Neutrophil (primary cell): Measurements from ENCODE around the gene SMYD4.

Source experiments
- H3K27ac ChIP-seq: fragments of 200-600 bp; sonication (generic); 2 replicates; pipeline ENCODE4 v1.5.1; 2016; ENCODE audit warnings: mild to moderate bottlenecking, moderate library complexity
- H3K27me3 ChIP-seq: fragments of 200-600 bp; sonication (generic); 2 replicates; pipeline ENCODE4 v1.6.0; 2016; ENCODE audit warnings: mild to moderate bottlenecking
- H3K36me3 ChIP-seq: fragments of 200-600 bp; sonication (generic); 2 replicates; pipeline ENCODE4 v1.5.1; 2017
- H3K4me1 ChIP-seq, 2 experiments: fragments of 200-600 bp in 1 of 2; sonication (generic) in 1 of 2; 1 replicate in 1 of 2; 2 replicates in 1 of 2; pipeline versions ENCODE4 v1.5.1 to v1.6.1; 2013 to 2016; ENCODE audit warnings: low read depth in 1 of 2, low read length in 1 of 2, mild to moderate bottlenecking in 1 of 2, moderate library complexity in 1 of 2; ENCODE audit not compliant: control insufficient read depth in 1 of 2, insufficient read depth in 1 of 2
- H3K4me3 ChIP-seq, 2 experiments: fragments of 200-600 bp in 1 of 2; sonication (generic) in 1 of 2; 1 replicate in 1 of 2; 2 replicates in 1 of 2; pipeline ENCODE4 v1.5.1; 2013 to 2016; ENCODE audit warnings: low read depth in 1 of 2, low read length in 1 of 2, mild to moderate bottlenecking in 1 of 2, moderate library complexity in 1 of 2
- H3K9me3 ChIP-seq: fragments of 200-600 bp; sonication (generic); 2 replicates; pipeline ENCODE4 v1.5.1; 2016
- TF ChIP-seq, protein P1 (sequence below): fragments of 200-600 bp; sonication (generic); IDR thresholded peaks from 2 replicates; pipeline ENCODE4 v1.5.1; 2016; ENCODE audit warnings: antibody characterized with exemption

SMYD4 gene

DNA sequence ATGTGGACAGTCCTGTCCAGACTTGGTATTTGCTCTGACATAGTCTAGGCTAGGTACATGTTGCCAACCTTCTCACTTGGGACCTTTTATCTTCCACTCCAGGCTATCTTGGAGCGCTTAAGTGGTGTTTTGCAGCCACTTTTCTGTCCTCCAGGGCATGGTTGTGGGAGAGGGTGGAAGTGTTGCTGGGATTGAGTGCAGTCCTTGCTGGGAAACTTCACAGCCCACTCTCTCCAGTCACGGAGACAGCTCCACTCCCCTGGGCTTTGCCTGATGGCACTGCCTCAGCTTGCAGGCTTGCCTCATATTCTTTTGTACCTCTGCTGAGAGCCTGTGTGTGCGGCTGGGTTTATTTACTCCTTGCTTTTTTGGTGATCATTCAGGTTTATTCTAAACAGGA, 17.5 kb upstream of the SMYD4 start:
- H3K27ac ChIP-seq, result no peak overlapping the region
- H3K36me3 ChIP-seq, result peaks cover 53% of the 10 kb centered on the region
- TF ChIP-seq, protein P1, sequence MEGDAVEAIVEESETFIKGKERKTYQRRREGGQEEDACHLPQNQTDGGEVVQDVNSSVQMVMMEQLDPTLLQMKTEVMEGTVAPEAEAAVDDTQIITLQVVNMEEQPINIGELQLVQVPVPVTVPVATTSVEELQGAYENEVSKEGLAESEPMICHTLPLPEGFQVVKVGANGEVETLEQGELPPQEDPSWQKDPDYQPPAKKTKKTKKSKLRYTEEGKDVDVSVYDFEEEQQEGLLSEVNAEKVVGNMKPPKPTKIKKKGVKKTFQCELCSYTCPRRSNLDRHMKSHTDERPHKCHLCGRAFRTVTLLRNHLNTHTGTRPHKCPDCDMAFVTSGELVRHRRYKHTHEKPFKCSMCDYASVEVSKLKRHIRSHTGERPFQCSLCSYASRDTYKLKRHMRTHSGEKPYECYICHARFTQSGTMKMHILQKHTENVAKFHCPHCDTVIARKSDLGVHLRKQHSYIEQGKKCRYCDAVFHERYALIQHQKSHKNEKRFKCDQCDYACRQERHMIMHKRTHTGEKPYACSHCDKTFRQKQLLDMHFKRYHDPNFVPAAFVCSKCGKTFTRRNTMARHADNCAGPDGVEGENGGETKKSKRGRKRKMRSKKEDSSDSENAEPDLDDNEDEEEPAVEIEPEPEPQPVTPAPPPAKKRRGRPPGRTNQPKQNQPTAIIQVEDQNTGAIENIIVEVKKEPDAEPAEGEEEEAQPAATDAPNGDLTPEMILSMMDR, result no peak
- no peaks in the 10 kb centered on the region for H3K4me1 ChIP-seq
- no peaks in the 10 kb centered on the region for H3K27me3 ChIP-seq
- H3K9me3 ChIP-seq, result no peaks in the 10 kb centered on the region
- no peak overlapping the region for H3K4me3 ChIP-seq

DNA sequence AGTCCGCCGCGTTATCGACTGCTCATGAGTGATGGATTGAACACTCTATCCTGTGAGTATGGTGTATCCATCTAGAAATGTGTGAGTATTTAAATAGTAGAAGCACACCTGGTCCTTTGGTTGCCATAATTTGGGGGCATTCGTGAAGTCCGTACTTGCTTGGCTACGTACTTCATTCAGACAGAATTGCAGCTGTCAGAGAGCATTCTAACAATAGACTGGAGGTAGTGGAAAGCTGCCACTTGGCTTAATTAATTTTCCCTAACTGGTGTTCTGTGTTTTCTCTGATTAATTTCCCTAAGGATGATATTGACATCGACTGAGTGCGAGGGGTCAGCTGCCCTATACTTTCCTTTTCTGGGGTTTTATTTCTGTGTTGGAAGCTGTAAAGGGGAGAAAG, 14.2 kb upstream of the SMYD4 start:
- Histone ChIP-seq H3K4me1 (no peaks in the 10 kb centered on the region), H3K27me3 (no peaks in the 10 kb centered on the region), H3K9me3 (no peaks in the 10 kb centered on the region), H3K4me3 (no peak overlapping the region), H3K36me3 (peaks cover 38% of the 10 kb centered on the region), H3K27ac (no peak overlapping the region)
- TF ChIP-seq, protein P1, result no peak

- TF ChIP-seq, protein P1, result no peak
- Histone ChIP-seq H3K4me3 (no peak overlapping the region), H3K9me3 (no peaks in the 10 kb centered on the region), H3K27ac (no peak overlapping the region), H3K4me1 (no peaks in the 10 kb centered on the region), H3K27me3 (no peaks in the 10 kb centered on the region), H3K36me3 (peaks cover 18% of the 10 kb centered on the region)
These were observed 9.8 kb upstream of the SMYD4 start for GRCh38 chr17:1839516-1839915.

- H3K4me1 ChIP-seq, result peaks cover 7 to 9% of the 10 kb centered on the region in 2 experiments
- H3K4me3 ChIP-seq, result no peak overlapping the region
- no peak overlapping the region for H3K27ac ChIP-seq
- no peaks in the 10 kb centered on the region for H3K9me3 ChIP-seq
- no peaks in the 10 kb centered on the region for H3K36me3 ChIP-seq
- H3K27me3 ChIP-seq, result no peaks in the 10 kb centered on the region
- TF ChIP-seq, protein P1, result no peak
These were observed 4.9 kb upstream of the SMYD4 start for GRCh38 chr17:1834380-1835149.

DNA sequence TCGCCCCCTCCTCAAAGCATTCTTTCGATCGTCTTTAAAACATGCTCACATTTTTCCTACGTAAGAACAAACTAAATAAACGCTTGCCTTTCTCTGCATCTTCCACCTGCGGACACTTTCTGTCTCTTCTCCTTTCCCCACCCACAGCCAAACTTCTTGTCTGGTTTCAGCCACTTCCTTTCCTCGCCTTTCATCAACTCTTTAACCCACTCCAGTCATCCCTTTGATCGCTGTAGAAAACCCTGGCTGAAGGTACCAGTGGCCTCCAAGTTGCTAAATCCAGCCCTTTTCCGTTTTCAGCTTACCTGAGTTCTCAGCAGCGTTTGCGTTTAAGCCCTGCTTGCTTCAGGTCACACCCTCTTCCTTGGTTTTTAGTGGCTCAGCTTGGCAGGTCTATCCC, 586 bp upstream of the SMYD4 start:
- peaks cover 14 to 17% of the 10 kb centered on the region in 2 experiments for H3K4me1 ChIP-seq
- no peaks in the 10 kb centered on the region for H3K36me3 ChIP-seq
- H3K4me3 ChIP-seq, result peak overlapping the region; percentile 88 to 98
- H3K27me3 ChIP-seq, result no peaks in the 10 kb centered on the region
- peak overlapping the region; percentile 76 for H3K27ac ChIP-seq
- no peaks in the 10 kb centered on the region for H3K9me3 ChIP-seq
- TF ChIP-seq, protein P1, result no peak
